ENCODE results near the gene HBM. TPM values are rescaled to one million over a fixed set of nuclear protein-coding genes. Genes with fewer than 3 reads are reported as not detected.
A peak's percentile ranks its signal among the peaks of the same experiment; 100 is the strongest.

HBM gene
- total and polyA plus RNA-seq, 3 donors from 2014 or later: 1.6 to 3.7 TPM; not detected in 1

GRCh38 chr16:180681-181564, 15.1 kb downstream of the HBM start:
- 0% methylated on average over 77 of the region's 89 CpGs; no CpG with 5 or more reads in 1 of the 2 donors for WGBS, 2 donors
- Histone ChIP-seq H3K36me3 (ENCODE audit: low read depth, missing control alignments) (no peaks in the 10 kb centered on the region), H3K4me1 (peaks cover 11% of the 10 kb centered on the region), H3K4me3 (peak overlapping the region; percentile 26 to 54), H3K9me3 (no peaks in the 10 kb centered on the region), H3K27ac (no peak overlapping the region), H3K27me3 (no peaks in the 10 kb centered on the region)
- intact Hi-C loops (cut with DNase I; ENCODE audit: low total_unique reads): no loop called here
- DNase-seq: peak; percentile 85
- TF ChIP-seq CTCF (IDR thresholded peaks at IDR 0.05) (peak in 1 of 3 experiments; percentile 95), POLR2A (IDR thresholded peaks at IDR 0.05) (no peak)

- H3K36me3 ChIP-seq (ENCODE audit: low read depth, missing control alignments): no peaks in the 10 kb centered on the region
- DNase-seq: no peak
- no peaks in the 10 kb centered on the region for H3K27me3 ChIP-seq
- H3K4me3 ChIP-seq: peak overlapping the region in 1 of 2 donors; percentile 54
- peaks cover 11% of the 10 kb centered on the region for H3K4me1 ChIP-seq
- no peak overlapping the region for H3K27ac ChIP-seq
- WGBS, 2 donors: 9 to 24% methylated on average over 10 of the region's 22 CpGs
- intact Hi-C loops (cut with DNase I; ENCODE audit: low total_unique reads): no loop called here
- H3K9me3 ChIP-seq: no peaks in the 10 kb centered on the region
- TF ChIP-seq CTCF (IDR thresholded peaks at IDR 0.05) (peak in 2 of 3 experiments; percentile 93 to 97), POLR2A (IDR thresholded peaks at IDR 0.05) (no peak)
Observed at GRCh38 chr16:181565-182021, 15.8 kb downstream of the HBM start.

GRCh38 chr16:183005-183404, 17.2 kb downstream of the HBM start:
- TF ChIP-seq POLR2A (IDR thresholded peaks at IDR 0.05): no peak
- no peak for TF ChIP-seq CTCF (IDR thresholded peaks at IDR 0.05)
- H3K9me3 ChIP-seq: no peaks in the 10 kb centered on the region
- no peaks in the 10 kb centered on the region for H3K36me3 ChIP-seq (ENCODE audit: low read depth, missing control alignments)
- no peak for DNase-seq
- no peak overlapping the region for H3K4me3 ChIP-seq
- H3K27me3 ChIP-seq: no peaks in the 10 kb centered on the region
- intact Hi-C loops (cut with DNase I; ENCODE audit: low total_unique reads): no loop called here
- WGBS, 2 donors: 75 to 79% methylated on average over 7 of the region's 7 CpGs
- H3K4me1 ChIP-seq: peaks cover 11% of the 10 kb centered on the region
- H3K27ac ChIP-seq: no peak overlapping the region

GRCh38 chr16:185213-185612, 19.4 kb downstream of the HBM start:
- Histone ChIP-seq H3K27ac (no peak overlapping the region), H3K9me3 (no peaks in the 10 kb centered on the region), H3K4me3 (no peak overlapping the region), H3K27me3 (no peaks in the 10 kb centered on the region), H3K36me3 (ENCODE audit: low read depth, missing control alignments) (no peaks in the 10 kb centered on the region), H3K4me1 (peaks cover 11% of the 10 kb centered on the region)
- DNase-seq: no peak
- 77 to 79% methylated on average over 10 to 13 of the region's 13 CpGs for whole genome bisulfite sequencing, 2 donors
- intact Hi-C loops (cut with DNase I; ENCODE audit: low total_unique reads): no loop called here
- TF ChIP-seq CTCF (IDR thresholded peaks at IDR 0.05): no peak
- TF ChIP-seq POLR2A (IDR thresholded peaks at IDR 0.05): no peak

Measured in testis (tissue), 3 donors.